Ishikawa (cell line): ENCODE data around the gene RNF4.

Experiments
- FOXM1 ChIP-seq: IDR thresholded peaks from 2 replicates; pipeline ENCODE4 v1.6.1; 2012; ENCODE audit warnings: low read depth, borderline replicate concordance
- YY1 ChIP-seq: IDR thresholded peaks from 2 replicates; pipeline ENCODE4 v1.6.1; 2012; ENCODE audit warnings: low read depth

DNA sequence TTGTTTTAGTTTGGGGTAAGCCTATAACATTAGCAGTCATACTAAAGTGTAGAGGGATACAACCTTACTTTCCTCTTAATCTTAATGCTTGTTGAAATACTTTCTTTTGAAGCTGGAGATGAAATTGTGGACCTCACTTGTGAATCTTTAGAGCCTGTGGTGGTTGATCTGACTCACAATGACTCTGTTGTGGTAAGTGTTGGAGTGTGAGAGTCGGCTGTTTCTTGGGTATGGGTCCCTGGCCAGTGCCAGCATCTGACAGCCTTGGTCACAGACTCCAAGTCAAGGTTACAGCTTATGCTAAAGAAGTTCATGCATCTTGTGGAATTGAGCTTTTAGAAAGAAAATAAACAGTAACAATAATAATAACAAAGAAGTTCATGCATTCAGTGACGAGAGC is 31.6 kb downstream of the RNF4 start:
- TF ChIP-seq YY1 (no peak), FOXM1 (no peak)
